ENCODE results near the gene UGDH.
A peak's percentile ranks its signal among the peaks of the same experiment; 100 is the strongest.
"Not testable (repeated sequence)": the region's sequence is repeated elsewhere in the genome, so short reads cannot be mapped to it uniquely, and the experiment has no call there.

UGDH gene

GRCh38 chr4:39527296-39528060 lies at the start of gene UGDH:
Gene UGDH (minus strand): TSS chr4:39527439. CDS start chr4:39521512, 5,927 bp downstream.
- DNase-seq = peak; percentile 71

GRCh38 chr4:39574946-39575345 lies 47.7 kb upstream of the UGDH start:
- no peak for DNase-seq

- no peak for DNase-seq
Observed at GRCh38 chr4:39571504-39571903, 44.3 kb upstream of the UGDH start.

GRCh38 chr4:39571054-39571453 lies 43.8 kb upstream of the UGDH start:
- DNase-seq = no peak

GRCh38 chr4:39569209-39569608 lies 42.0 kb upstream of the UGDH start:
- no peak for DNase-seq

GRCh38 chr4:39568805-39569204 lies 41.6 kb upstream of the UGDH start:
- no peak for DNase-seq

- no peak for DNase-seq
Observed at GRCh38 chr4:39565878-39566600, 38.8 kb upstream of the UGDH start.

- DNase-seq = no peak
Observed at GRCh38 chr4:39563346-39563847, 36.2 kb upstream of the UGDH start.

- DNase-seq = no peak
Observed at GRCh38 chr4:39562792-39563191, 35.6 kb upstream of the UGDH start.

GRCh38 chr4:39559626-39560025 lies 32.4 kb upstream of the UGDH start:
- no peak for DNase-seq

GRCh38 chr4:39555472-39555871 lies 28.2 kb upstream of the UGDH start:
- DNase-seq = no peak

- DNase-seq = no peak
Observed at GRCh38 chr4:39548425-39549067, 21.3 kb upstream of the UGDH start.

GRCh38 chr4:39544580-39545315 lies 17.5 kb upstream of the UGDH start:
- peak; percentile 30 for DNase-seq

GRCh38 chr4:39544080-39544479 lies 16.8 kb upstream of the UGDH start:
- DNase-seq = not testable (repeated sequence)

GRCh38 chr4:39543034-39543433 lies 15.8 kb upstream of the UGDH start:
- no peak for DNase-seq

GRCh38 chr4:39542611-39543012 lies 15.4 kb upstream of the UGDH start:
- DNase-seq = no peak

GRCh38 chr4:39541987-39542610 lies 14.9 kb upstream of the UGDH start:
- no peak for DNase-seq

- DNase-seq = no peak
Observed at GRCh38 chr4:39539089-39539611, 11.9 kb upstream of the UGDH start.

GRCh38 chr4:39533541-39533940 lies 6.3 kb upstream of the UGDH start:
- DNase-seq = no peak

- DNase-seq = not testable (repeated sequence)
Observed at GRCh38 chr4:39532237-39532636, 5.0 kb upstream of the UGDH start.

- no peak for DNase-seq
Observed at GRCh38 chr4:39530682-39531081, 3.4 kb upstream of the UGDH start.

GRCh38 chr4:39529534-39529933 lies 2.3 kb upstream of the UGDH start:
- DNase-seq = no peak

Data from NCI-H1417 treated with DMSO at 0.1 percent for 48 hours (cell line).